RPMI8226 (cell line): ENCODE measurements around the gene NEK1.
"Not testable (repeated sequence)": the region's sequence is repeated elsewhere in the genome, so short reads cannot be mapped to it uniquely, and the experiment has no call there.

ENCODE experiments used
- DNase-seq: peaks from one replicate; pipeline ENCODE4 v3.0.0-alpha.2; 2015

Gene NEK1

GRCh38 chr4:169626331-169627282 lies 14.2 kb upstream of the NEK1 start:
- DNase-seq: no peak

GRCh38 chr4:169625886-169626285 lies 13.5 kb upstream of the NEK1 start:
- DNase-seq: no peak

GRCh38 chr4:169624012-169624411 lies 11.6 kb upstream of the NEK1 start:
- DNase-seq: not testable (repeated sequence)

GRCh38 chr4:169622566-169622965 lies 10.2 kb upstream of the NEK1 start:
- DNase-seq: peak; percentile 2

- DNase-seq: peak; percentile 44
These were observed 9.5 kb upstream of the NEK1 start for GRCh38 chr4:169621731-169622492.

- DNase-seq: peak; percentile 39
These were observed 8.5 kb upstream of the NEK1 start for GRCh38 chr4:169620880-169621248.

- DNase-seq: peak; percentile 96
These were observed 7.8 kb upstream of the NEK1 start, which contains the start of gene CLCN3 for GRCh38 chr4:169619958-169620879. Gene CLCN3 (plus strand): TSS chr4:169620578. CDS start chr4:169635929, 15,351 bp downstream.

- DNase-seq: peak; percentile 73
These were observed 7.2 kb upstream of the NEK1 start for GRCh38 chr4:169619518-169619957.

GRCh38 chr4:169618986-169619385 lies 6.6 kb upstream of the NEK1 start:
- no peak for DNase-seq

GRCh38 chr4:169618286-169618685 lies 5.9 kb upstream of the NEK1 start:
- no peak for DNase-seq

GRCh38 chr4:169617306-169617705 lies 4.9 kb upstream of the NEK1 start:
- DNase-seq: no peak

GRCh38 chr4:169616846-169617245 lies 4.5 kb upstream of the NEK1 start:
- no peak for DNase-seq

GRCh38 chr4:169615467-169616106 lies 3.2 kb upstream of the NEK1 start:
- no peak for DNase-seq

GRCh38 chr4:169612871-169613859 lies 782 bp upstream of the NEK1 start:
- DNase-seq: peak; percentile 54

GRCh38 chr4:169611157-169611556 lies 1.2 kb downstream of the NEK1 start:
- DNase-seq: no peak

GRCh38 chr4:169604903-169605331 lies 7.5 kb downstream of the NEK1 start:
- no peak for DNase-seq

GRCh38 chr4:169604131-169604900 lies 8.1 kb downstream of the NEK1 start:
- DNase-seq: no peak

GRCh38 chr4:169603312-169603711 lies 9.1 kb downstream of the NEK1 start:
- DNase-seq: no peak

- no peak for DNase-seq
These were observed 11.2 kb downstream of the NEK1 start for GRCh38 chr4:169601016-169601771.
